ENCODE measurements around the gene MRTFB. TPM values are rescaled to one million over a fixed set of nuclear protein-coding genes. Genes with fewer than 3 reads are reported as not detected.
A peak's percentile ranks its signal among the peaks of the same experiment; 100 is the strongest.

Gene MRTFB
- total and polyA plus RNA-seq, 2 of the 13 experiments (the other 11 are each of a cell fraction or from before 2014, with no cell fraction given): 11.4 to 14.0 TPM

- TF ChIP-seq JDP2 (CRISPR knock-in tag; IDR thresholded peaks at IDR 0.05; ENCODE audit: borderline replicate concordance) (no peak), XRCC5 (optimal IDR thresholded peaks at IDR 0.05; ENCODE audit: low read length) (peak; percentile 38), SNAPC5 (CRISPR knock-in tag; IDR thresholded peaks at IDR 0.05; ENCODE audit: borderline replicate concordance) (no peak; the same call in 1 of the 2 replicates), ZNF329 (CRISPR knock-in tag; IDR thresholded peaks at IDR 0.05; ENCODE audit: low read depth) (no peak), SETDB1 (CRISPR knock-in tag; IDR thresholded peaks at IDR 0.05; ENCODE audit: borderline replicate concordance) (peak; percentile 92; the same call in 1 of the 2 replicates), CHD4 (IDR thresholded peaks at IDR 0.05; ENCODE audit: borderline replicate concordance, low read length) (peak; percentile 55; the same call in 1 of the 2 replicates), ZSCAN25 (CRISPR knock-in tag; IDR thresholded peaks at IDR 0.05) (no peak), ZNF761 (CRISPR knock-in tag; conservative IDR thresholded peaks at IDR 0.05) (0 out of 2 replicates have a peak, but pooled peaks have one; percentile 45), RXRA (CRISPR knock-in tag; IDR thresholded peaks at IDR 0.05) (peak; percentile 68; the same call in 1 of the 2 replicates), ADNP (CRISPR knock-in tag; IDR thresholded peaks at IDR 0.05) (0 out of 2 replicates have a peak, but pooled peaks have one; percentile 37), SNRNP70 (IDR thresholded peaks at IDR 0.05; ENCODE audit: low read depth, low read length) (no peak), ZNF703 (CRISPR knock-in tag; IDR thresholded peaks at IDR 0.05; ENCODE audit: borderline replicate concordance) (no peak), GTF3A (CRISPR knock-in tag; conservative IDR thresholded peaks at IDR 0.05) (0 out of 2 replicates have a peak, but pooled peaks have one; percentile 49), ZNF619 (CRISPR knock-in tag; IDR thresholded peaks at IDR 0.05) (0 out of 2 replicates have a peak, but pooled peaks have one; percentile 63), ZNF749 (CRISPR knock-in tag; IDR thresholded peaks at IDR 0.05; ENCODE audit: borderline replicate concordance) (no peak), FOXA3 (CRISPR knock-in tag; IDR thresholded peaks at IDR 0.05) (peak; percentile 81), RARG (CRISPR knock-in tag; IDR thresholded peaks at IDR 0.05; ENCODE audit: low read depth) (no peak), ZNF275 (CRISPR knock-in tag; IDR thresholded peaks at IDR 0.05; ENCODE audit: borderline replicate concordance) (no peak), REST (IDR thresholded peaks at IDR 0.05; ENCODE audit: borderline replicate concordance in 1 of 2, low read depth in 1 of 2, low read length in 2 of 2) (no peak), KDM1A (CRISPR knock-in tag; IDR thresholded peaks at IDR 0.05) (peak; percentile 64; the same call in 1 of the 2 replicates), NR2C2 (CRISPR knock-in tag; IDR thresholded peaks at IDR 0.05; ENCODE audit: borderline replicate concordance) (no peak), ERF (CRISPR knock-in tag; IDR thresholded peaks at IDR 0.05) (peak; percentile 58; the same call in 1 of the 2 replicates), ZNF264 (CRISPR knock-in tag; IDR thresholded peaks at IDR 0.05) (no peak), FOXA1 (IDR thresholded peaks at IDR 0.05) (no peak), FOXA1 (CRISPR knock-in tag; IDR thresholded peaks at IDR 0.05) (peak; percentile 98), FOXM1 (CRISPR knock-in tag; IDR thresholded peaks at IDR 0.05) (no peak), ZNF232 (CRISPR knock-in tag; IDR thresholded peaks at IDR 0.05; ENCODE audit: borderline replicate concordance) (0 out of 2 replicates have a peak, but pooled peaks have one; percentile 38)
Measured at GRCh38 chr16:14289692-14290340, 218.7 kb downstream of the MRTFB start (continued).

Data from HepG2 (cell line).